HEK293 (cell line): ENCODE data around the gene DSCAM.

Experiments
- CTCF ChIA-PET: fragments of 350-600 bp; formaldehyde crosslinking; extraction: SDS; loops from one replicate; lab custom pipeline; 2021; ENCODE audit warnings: antibody characterized with exemption; lab: Yijun Ruan, JAX
- POLR2A ChIA-PET: fragments of 300-600 bp; formaldehyde crosslinking; extraction: SDS; loops from one replicate; lab custom pipeline; 2020; ENCODE audit warnings: antibody characterized with exemption, inconsistent platforms; lab: Yijun Ruan, JAX
- H3K27ac ChIP-seq: fragments of 200-500 bp; sonication (Bioruptor generic); 2 replicates; pipeline ENCODE4 v1.5.1; 2014; ENCODE audit warnings: low read depth, low read length, control low read depth, inconsistent platforms; ENCODE audit errors: extremely low read depth
- H3K36me3 ChIP-seq, 2 experiments: fragments of 200-500 bp in 1 of 2; sonication (Bioruptor generic) in 1 of 2; 1 replicate in 1 of 2; 2 replicates in 1 of 2; pipeline ENCODE4 v1.5.1; 2014 to 2017; ENCODE audit warnings: inconsistent platforms in 2 of 2, low read length in 2 of 2; ENCODE audit not compliant: control insufficient read depth in 2 of 2, insufficient read depth in 1 of 2
- H3K4me1 ChIP-seq: fragments of 200-500 bp; sonication (Bioruptor generic); 2 replicates; pipeline ENCODE4 v1.5.1; 2014; ENCODE audit warnings: mild to moderate bottlenecking, low read length, inconsistent platforms; ENCODE audit not compliant: control insufficient read depth, insufficient read depth
- H3K4me3 ChIP-seq: 2 replicates; pipeline ENCODE4 v1.5.1; 2011; ENCODE audit warnings: low read depth, mild to moderate bottlenecking, control low read depth, low read length, moderate library complexity
- H3K9me3 ChIP-seq: fragments of 200-500 bp; sonication (Bioruptor generic); 2 replicates; pipeline ENCODE4 v1.5.1; 2014; ENCODE audit warnings: low read depth, low read length, inconsistent platforms; ENCODE audit not compliant: control insufficient read depth, insufficient read depth
- BCL11A ChIP-seq: fragments of 450-650 bp; formaldehyde crosslinking; IDR thresholded peaks from 2 replicates; pipeline ENCODE4 v1.5.1; 2016; ENCODE audit warnings: low read depth, missing biosample characterization, missing genetic modification characterization
- GLI2 ChIP-seq: fragments of 450-650 bp; formaldehyde crosslinking; IDR thresholded peaks from 2 replicates; pipeline ENCODE4; 2017; ENCODE audit warnings: missing biosample characterization, missing genetic modification characterization, low read depth, borderline replicate concordance
- HOXC10 ChIP-seq: sonication (generic); formaldehyde crosslinking; IDR thresholded peaks from 2 replicates; pipeline ENCODE4 v1.8.1; 2023; ENCODE audit warnings: mild to moderate bottlenecking, missing genetic modification reagents
- KLF16 ChIP-seq: fragments of 450-650 bp; formaldehyde crosslinking; IDR thresholded peaks from 2 replicates; pipeline ENCODE4 v1.5.1; 2017; ENCODE audit warnings: missing biosample characterization, missing genetic modification characterization
- RBAK ChIP-seq: fragments of 450-650 bp; formaldehyde crosslinking; IDR thresholded peaks from 2 replicates; pipeline ENCODE4 v1.5.1; 2016; ENCODE audit warnings: missing biosample characterization, missing genetic modification characterization
- YY1 ChIP-seq: fragments of 450-650 bp; formaldehyde crosslinking; IDR thresholded peaks from 2 replicates; pipeline ENCODE4 v1.5.1; 2018; ENCODE audit warnings: missing biosample characterization, missing genetic modification characterization
- ZBTB21 ChIP-seq: fragments of 450-650 bp; formaldehyde crosslinking; IDR thresholded peaks from 2 replicates; pipeline ENCODE4 v1.5.1; 2017; ENCODE audit warnings: missing biosample characterization, missing genetic modification characterization
- ZIC2 ChIP-seq: fragments of 450-650 bp; formaldehyde crosslinking; IDR thresholded peaks from 2 replicates; pipeline ENCODE4 v1.5.1; 2016; ENCODE audit warnings: missing biosample characterization, missing genetic modification characterization
- ZNF10 ChIP-seq: fragments of 450-650 bp; formaldehyde crosslinking; IDR thresholded peaks from 2 replicates; pipeline ENCODE4 v1.5.1; 2017; ENCODE audit warnings: missing biosample characterization, missing genetic modification characterization
- ZNF114 ChIP-seq: fragments of 450-650 bp; formaldehyde crosslinking; IDR thresholded peaks from 2 replicates; pipeline ENCODE4 v1.5.0; 2017; ENCODE audit warnings: missing biosample characterization, missing genetic modification characterization
- ZNF138 ChIP-seq: fragments of 450-650 bp; formaldehyde crosslinking; IDR thresholded peaks from 2 replicates; pipeline ENCODE4 v1.5.1; 2016; ENCODE audit warnings: missing biosample characterization, missing genetic modification characterization, borderline replicate concordance
- ZNF140 ChIP-seq: fragments of 450-650 bp; formaldehyde crosslinking; IDR thresholded peaks from 2 replicates; pipeline ENCODE4 v1.5.1; 2016; ENCODE audit warnings: missing biosample characterization, missing genetic modification characterization
- ZNF146 ChIP-seq: fragments of 450-650 bp; formaldehyde crosslinking; IDR thresholded peaks from 2 replicates; pipeline ENCODE4 v1.5.1; 2016; ENCODE audit warnings: missing biosample characterization, missing genetic modification characterization
- ZNF155 ChIP-seq: fragments of 450-650 bp; formaldehyde crosslinking; IDR thresholded peaks from 2 replicates; pipeline ENCODE4 v1.5.1; 2016; ENCODE audit warnings: missing biosample characterization, missing genetic modification characterization
- ZNF433 ChIP-seq: fragments of 450-650 bp; formaldehyde crosslinking; IDR thresholded peaks from 2 replicates; pipeline ENCODE4 v1.5.1; 2016; ENCODE audit warnings: missing biosample characterization, missing genetic modification characterization, low read depth
- ZNF473 ChIP-seq: fragments of 450-650 bp; formaldehyde crosslinking; IDR thresholded peaks from 2 replicates; pipeline ENCODE4 v1.5.1; 2017; ENCODE audit warnings: missing biosample characterization, missing genetic modification characterization
- ZNF48 ChIP-seq: fragments of 450-650 bp; formaldehyde crosslinking; IDR thresholded peaks from 2 replicates; pipeline ENCODE4 v1.5.1; 2016; ENCODE audit warnings: missing biosample characterization, missing genetic modification characterization
- ZNF561 ChIP-seq: fragments of 450-650 bp; IDR thresholded peaks from 2 replicates; pipeline ENCODE4 v1.5.1; 2018; ENCODE audit warnings: missing biosample characterization, missing genetic modification characterization, borderline replicate concordance
- ZNF585B ChIP-seq: fragments of 450-650 bp; formaldehyde crosslinking; IDR thresholded peaks from 2 replicates; pipeline ENCODE4 v1.5.1; 2016; ENCODE audit warnings: missing biosample characterization, missing genetic modification characterization
- ZNF670 ChIP-seq: fragments of 450-650 bp; formaldehyde crosslinking; IDR thresholded peaks from 2 replicates; pipeline ENCODE4 v1.5.1; 2016; ENCODE audit warnings: missing biosample characterization, missing genetic modification characterization, low read depth
- ZNF777 ChIP-seq: fragments of 450-650 bp; formaldehyde crosslinking; IDR thresholded peaks from 2 replicates; pipeline ENCODE4 v1.5.1; 2017; ENCODE audit warnings: missing biosample characterization, missing genetic modification characterization, borderline replicate concordance
- ZSCAN30 ChIP-seq: fragments of 450-650 bp; IDR thresholded peaks from 2 replicates; pipeline ENCODE4 v1.5.1; 2018; ENCODE audit warnings: missing biosample characterization, mild to moderate bottlenecking, missing genetic modification characterization, moderate library complexity
- TF ChIP-seq, protein P1 (sequence below): fragments of 450-650 bp; formaldehyde crosslinking; IDR thresholded peaks from 2 replicates; pipeline ENCODE4 v1.5.1; 2016; ENCODE audit warnings: missing biosample characterization, missing genetic modification characterization
- TF ChIP-seq, protein P2 (sequence below): fragments of 450-650 bp; formaldehyde crosslinking; IDR thresholded peaks from 2 replicates; pipeline ENCODE4 v1.5.1; 2016; ENCODE audit warnings: missing biosample characterization, missing genetic modification characterization

DSCAM gene

DNA sequence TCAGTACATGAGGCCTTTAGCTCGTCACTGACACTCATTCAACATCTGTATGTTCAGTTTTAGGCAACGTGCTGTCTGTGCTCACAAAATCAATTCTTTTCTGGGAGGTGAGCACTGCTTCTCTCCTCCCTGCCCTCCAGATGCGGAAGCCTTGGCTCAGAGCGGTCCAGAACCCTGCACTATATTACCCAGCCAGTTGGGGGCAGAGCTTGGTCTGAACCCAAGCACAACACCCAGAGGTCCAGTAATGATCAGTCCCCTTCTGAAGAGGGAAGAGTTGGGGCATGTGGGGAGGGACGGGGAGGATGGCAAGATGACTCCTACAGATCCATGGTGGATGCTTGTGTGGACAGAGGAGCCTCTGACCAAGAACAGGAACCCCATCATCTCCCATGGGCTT, 5.6 kb upstream of the DSCAM start:
- no peaks in the 10 kb centered on the region for H3K9me3 ChIP-seq
- H3K27ac ChIP-seq: no peak overlapping the region
- H3K36me3 ChIP-seq: no peaks in the 10 kb centered on the region
- H3K4me3 ChIP-seq: no peak overlapping the region
- TF ChIP-seq ZNF140 (tag by site-specific recombination) (no peak), GLI2 (tag by site-specific recombination) (no peak), ZIC2 (no peak), ZNF155 (tag by site-specific recombination) (no peak), ZNF670 (tag by site-specific recombination) (no peak), ZNF10 (tag by site-specific recombination) (no peak), ZNF473 (tag by site-specific recombination) (no peak), ZSCAN30 (no peak), ZNF48 (tag by site-specific recombination) (no peak), ZNF138 (tag by site-specific recombination) (no peak), ZNF433 (tag by site-specific recombination) (no peak), ZNF114 (tag by site-specific recombination) (no peak), ZNF146 (no peak), ZNF561 (tag by site-specific recombination) (no peak), HOXC10 (CRISPR knock-in tag) (no peak), KLF16 (tag by site-specific recombination) (no peak)
- TF ChIP-seq, protein P1, sequence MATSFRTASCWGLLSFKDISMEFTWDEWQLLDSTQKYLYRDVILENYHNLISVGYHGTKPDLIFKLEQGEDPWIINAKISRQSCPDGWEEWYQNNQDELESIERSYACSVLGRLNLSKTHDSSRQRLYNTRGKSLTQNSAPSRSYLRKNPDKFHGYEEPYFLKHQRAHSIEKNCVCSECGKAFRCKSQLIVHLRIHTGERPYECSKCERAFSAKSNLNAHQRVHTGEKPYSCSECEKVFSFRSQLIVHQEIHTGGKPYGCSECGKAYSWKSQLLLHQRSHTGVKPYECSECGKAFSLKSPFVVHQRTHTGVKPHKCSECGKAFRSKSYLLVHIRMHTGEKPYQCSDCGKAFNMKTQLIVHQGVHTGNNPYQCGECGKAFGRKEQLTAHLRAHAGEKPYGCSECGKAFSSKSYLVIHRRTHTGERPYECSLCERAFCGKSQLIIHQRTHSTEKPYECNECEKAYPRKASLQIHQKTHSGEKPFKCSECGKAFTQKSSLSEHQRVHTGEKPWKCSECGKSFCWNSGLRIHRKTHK (tag by site-specific recombination): no peak
- TF ChIP-seq, protein P2, sequence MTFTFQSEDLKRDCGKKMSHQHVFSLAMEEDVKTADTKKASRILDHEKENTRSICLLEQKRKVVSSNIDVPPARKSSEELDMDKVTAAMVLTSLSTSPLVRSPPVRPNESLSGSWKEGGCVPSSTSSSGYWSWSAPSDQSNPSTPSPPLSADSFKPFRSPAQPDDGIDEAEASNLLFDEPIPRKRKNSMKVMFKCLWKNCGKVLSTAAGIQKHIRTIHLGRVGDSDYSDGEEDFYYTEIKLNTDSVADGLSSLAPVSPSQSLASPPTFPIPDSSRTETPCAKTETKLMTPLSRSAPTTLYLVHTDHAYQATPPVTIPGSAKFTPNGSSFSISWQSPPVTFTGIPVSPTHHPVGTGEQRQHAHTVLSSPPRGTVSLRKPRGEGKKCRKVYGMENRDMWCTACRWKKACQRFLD (tag by site-specific recombination): no peak
- TF ChIP-seq, all 188 proteins: peak for 0
- ChIA-PET CTCF (interaction anchor here (1.0 to 1.2 kb wide), 2 partner anchors 9 to 96 kb away, joined by 3 to 6 read pairs; no protein-coding TSS in a partner anchor), POLR2A (no interaction called here)
- no peaks in the 10 kb centered on the region for H3K4me1 ChIP-seq

DNA sequence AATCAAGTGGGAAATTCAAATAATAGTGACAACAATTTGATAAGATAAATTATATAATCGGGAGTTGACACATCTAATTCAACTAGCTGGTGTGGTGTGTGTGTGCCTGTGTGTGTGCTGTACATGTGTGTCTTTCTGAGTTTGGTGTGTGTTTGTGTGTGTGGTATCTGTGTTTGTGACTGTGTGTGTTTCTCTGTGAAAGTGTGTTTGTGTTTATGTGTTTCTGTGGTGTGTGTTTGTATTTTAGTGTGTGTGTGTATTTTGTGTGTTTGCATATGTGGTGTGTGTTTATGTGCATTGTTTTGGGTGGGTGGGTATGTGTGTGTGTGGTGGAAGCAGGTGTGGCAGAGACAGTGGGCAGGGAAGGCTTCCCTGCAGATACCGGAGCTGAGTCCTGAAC, 4.8 kb upstream of the DSCAM start:
- Histone ChIP-seq H3K27ac (no peak overlapping the region), H3K36me3 (no peaks in the 10 kb centered on the region), H3K4me3 (no peak overlapping the region), H3K4me1 (no peaks in the 10 kb centered on the region), H3K9me3 (no peaks in the 10 kb centered on the region)
- no peak for TF ChIP-seq RBAK (tag by site-specific recombination)
- no peak for TF ChIP-seq ZBTB21
- TF ChIP-seq ZNF585B (tag by site-specific recombination): no peak
- peak; percentile 62; the same call in 1 of the 2 replicates for TF ChIP-seq ZNF777 (tag by site-specific recombination)
- TF ChIP-seq ZNF48 (tag by site-specific recombination): peak; percentile 73; the same call in 1 of the 2 replicates
- no peak for TF ChIP-seq YY1
- TF ChIP-seq BCL11A (tag by site-specific recombination): no peak
- CTCF ChIA-PET: interaction anchor here (0.6 to 1.2 kb wide), 3 partner anchors 10 to 337 kb away, joined by 3 to 6 read pairs (median 4); no protein-coding TSS in a partner anchor
- POLR2A ChIA-PET: no interaction called here
